DMS53 treated with DMSO at 0.1 percent for 48 hours (cell line): ENCODE data around the gene KAZALD1.

Experiments used
- DNase-seq: peaks from one replicate; lab custom pipeline; 2025; ENCODE audit not compliant: unreplicated experiment; lab: John Stamatoyannopoulos, UW

The KAZALD1 gene

GRCh38 chr10:101046332-101047238 is 15.2 kb upstream of the KAZALD1 start:
- DNase-seq: no peak

GRCh38 chr10:101047268-101047667 is 14.5 kb upstream of the KAZALD1 start:
- DNase-seq: no peak

GRCh38 chr10:101047961-101048892 is 13.6 kb upstream of the KAZALD1 start:
- peak; percentile 76 for DNase-seq

GRCh38 chr10:101050208-101051069 is 11.3 kb upstream of the KAZALD1 start:
- peak; percentile 32 for DNase-seq

- no peak for DNase-seq
These were observed 9.5 kb upstream of the KAZALD1 start for GRCh38 chr10:101052285-101052684.

- no peak for DNase-seq
These were observed 8.3 kb upstream of the KAZALD1 start for GRCh38 chr10:101053516-101053915.

GRCh38 chr10:101054351-101054750 is 7.4 kb upstream of the KAZALD1 start:
- DNase-seq: no peak

- no peak for DNase-seq
These were observed 6.9 kb upstream of the KAZALD1 start for GRCh38 chr10:101054876-101055275.

- no peak for DNase-seq
These were observed 6.4 kb upstream of the KAZALD1 start for GRCh38 chr10:101055411-101055810.

GRCh38 chr10:101056365-101057151 is 5.2 kb upstream of the KAZALD1 start:
- DNase-seq: no peak

- peak; percentile 95 for DNase-seq
These were observed 1.5 kb upstream of the KAZALD1 start for GRCh38 chr10:101060036-101060950.

GRCh38 chr10:101060951-101061623 is 702 bp upstream of the KAZALD1 start:
- DNase-seq: peak; percentile 93

GRCh38 chr10:101062232-101063049 is 652 bp downstream of the KAZALD1 start:
- DNase-seq: peak; percentile 57

GRCh38 chr10:101063050-101063525 is 1.3 kb downstream of the KAZALD1 start:
- no peak for DNase-seq

- no peak for DNase-seq
These were observed 2.0 kb downstream of the KAZALD1 start for GRCh38 chr10:101063548-101064414.

GRCh38 chr10:101064415-101065030 is 2.7 kb downstream of the KAZALD1 start:
- no peak for DNase-seq
